Measurements from ENCODE around the gene LMF1.
A peak's percentile ranks its signal among the peaks of the same experiment; 100 is the strongest.

LMF1 gene

GRCh38 chr16:808085-808386 lies 162.7 kb downstream of the LMF1 start:
- DNase-seq (ENCODE audit: low spot score) = no peak
- peaks cover 10% of the 10 kb centered on the region for H3K27me3 Mint-ChIP-seq (ENCODE audit: low read depth)
- peak overlapping the region; percentile 98 for H3K27ac Mint-ChIP-seq
- H3K4me3 Mint-ChIP-seq = peak overlapping the region; percentile 100
- no peaks in the 10 kb centered on the region for H3K9me3 Mint-ChIP-seq
- H3K4me1 Mint-ChIP-seq (ENCODE audit: low read depth) = peaks cover 12% of the 10 kb centered on the region
- peaks cover 3% of the 10 kb centered on the region for H3K36me3 Mint-ChIP-seq (ENCODE audit: low read depth)

GRCh38 chr16:807347-808084 lies 163.3 kb downstream of the LMF1 start:
- peaks cover 3% of the 10 kb centered on the region for H3K36me3 Mint-ChIP-seq (ENCODE audit: low read depth)
- no peaks in the 10 kb centered on the region for H3K9me3 Mint-ChIP-seq
- H3K4me3 Mint-ChIP-seq = peak overlapping the region; percentile 100
- peaks cover 12% of the 10 kb centered on the region for H3K4me1 Mint-ChIP-seq (ENCODE audit: low read depth)
- peak overlapping the region; percentile 98 for H3K27ac Mint-ChIP-seq
- DNase-seq (ENCODE audit: low spot score) = peak; percentile 93
- H3K27me3 Mint-ChIP-seq (ENCODE audit: low read depth) = peaks cover 6% of the 10 kb centered on the region

GRCh38 chr16:805474-805873 lies 165.3 kb downstream of the LMF1 start:
- peaks cover 12% of the 10 kb centered on the region for H3K4me1 Mint-ChIP-seq (ENCODE audit: low read depth)
- H3K27ac Mint-ChIP-seq = no peak overlapping the region
- peaks cover 6% of the 10 kb centered on the region for H3K27me3 Mint-ChIP-seq (ENCODE audit: low read depth)
- peak overlapping the region; percentile 60 for H3K4me3 Mint-ChIP-seq
- no peak for DNase-seq (ENCODE audit: low spot score)
- H3K9me3 Mint-ChIP-seq = no peaks in the 10 kb centered on the region
- peaks cover 3% of the 10 kb centered on the region for H3K36me3 Mint-ChIP-seq (ENCODE audit: low read depth)

- no peak overlapping the region for H3K4me3 Mint-ChIP-seq
These were observed 166.4 kb downstream of the LMF1 start for GRCh38 chr16:804193-805048.

GRCh38 chr16:803754-804080 lies 167.1 kb downstream of the LMF1 start:
- no peak for DNase-seq (ENCODE audit: low spot score)
- Mint-ChIP-seq H3K36me3 (ENCODE audit: low read depth) (peaks cover 3% of the 10 kb centered on the region), H3K4me3 (no peak overlapping the region), H3K4me1 (ENCODE audit: low read depth) (peaks cover 7% of the 10 kb centered on the region), H3K9me3 (no peaks in the 10 kb centered on the region), H3K27me3 (ENCODE audit: low read depth) (peaks cover 6% of the 10 kb centered on the region), H3K27ac (no peak overlapping the region)

More at GRCh38 chr16:804193-805048, 166.4 kb downstream of the LMF1 start:
- no peaks in the 10 kb centered on the region for H3K9me3 Mint-ChIP-seq
- peaks cover 6% of the 10 kb centered on the region for H3K27me3 Mint-ChIP-seq (ENCODE audit: low read depth)
- peak overlapping the region; percentile 68 for H3K27ac Mint-ChIP-seq
- no peak for DNase-seq (ENCODE audit: low spot score)
- peaks cover 9% of the 10 kb centered on the region for H3K4me1 Mint-ChIP-seq (ENCODE audit: low read depth)
- H3K36me3 Mint-ChIP-seq (ENCODE audit: low read depth) = peaks cover 3% of the 10 kb centered on the region
